Hematopoietic multipotent progenitor cell (in vitro differentiated cells): Measurements from ENCODE around the gene SHC3. TPM values are rescaled to one million over a fixed set of nuclear protein-coding genes. Genes with fewer than 3 reads are reported as not detected.

ENCODE experiments used
- DNase-seq, 3 donors: peaks; one replicate each; pipeline ENCODE4 v3.0.0-alpha.2; 2011 to 2015; ENCODE audit warnings: low read depth in 2 of 3, low spot score in 2 of 3
- total RNA-seq: library from RNA; depleted of rRNA; stranded (reverse); fragments of >200 nt; gene quantifications from one replicate; pipeline ENCODE4 v1.2.3, GENCODE V29; 2012

SHC3 gene
- total RNA-seq, 1 donor, result 0.27 TPM

DNA sequence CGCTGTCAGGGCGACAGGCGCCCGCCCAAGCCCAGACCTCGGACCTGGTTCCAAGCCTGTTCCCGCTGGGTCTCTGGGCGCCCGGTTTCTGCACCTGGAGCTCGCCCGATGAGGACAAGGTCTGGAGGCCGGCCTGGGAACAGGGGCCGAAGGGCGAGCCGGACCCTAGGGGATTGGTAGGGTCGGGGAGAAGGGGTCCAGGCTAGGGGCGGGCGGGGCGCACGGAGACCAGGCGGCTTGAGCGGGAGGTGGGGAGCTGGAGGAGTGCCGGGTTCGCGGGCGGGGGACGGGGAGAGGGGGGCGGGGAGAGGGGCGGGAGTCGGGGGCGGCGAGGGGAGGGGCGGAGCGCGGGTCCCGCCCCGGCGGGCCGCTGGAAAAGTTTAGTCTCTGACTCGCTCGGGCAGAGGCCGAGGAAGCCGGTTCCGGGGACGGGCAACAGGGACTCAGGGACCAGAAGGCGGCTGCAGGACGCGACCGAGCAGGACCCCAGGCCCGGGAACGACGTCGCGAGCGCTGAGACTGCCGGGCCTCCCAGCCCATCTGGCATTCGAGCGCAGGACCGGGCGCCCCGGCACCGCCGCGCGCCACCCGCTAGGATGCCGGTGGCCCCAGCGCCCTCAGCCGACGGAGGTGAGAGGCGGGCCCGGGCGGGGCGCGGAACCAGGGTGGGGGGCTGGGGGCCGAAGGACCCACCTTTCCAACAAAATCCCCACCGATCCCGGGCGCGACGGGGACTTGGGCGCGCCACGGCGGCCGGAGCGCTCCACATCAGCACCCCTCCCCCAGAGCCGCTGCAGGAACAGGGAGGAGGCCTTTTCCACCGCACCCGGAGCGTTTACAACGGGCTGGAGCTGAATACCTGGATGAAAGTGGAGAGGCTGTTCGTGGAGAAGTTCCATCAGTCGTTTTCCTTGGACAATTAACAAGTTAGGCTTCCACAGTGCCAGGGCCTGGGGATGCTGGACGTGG is 187.3 kb downstream of the SHC3 start, which contains the start of gene S1PR3:
Gene S1PR3 (plus strand): TSS at position 403 of the 969 bp plus-strand sequence. CDS start 9,733 bp downstream, outside the sequence.
- DNase-seq, result no peak

DNA sequence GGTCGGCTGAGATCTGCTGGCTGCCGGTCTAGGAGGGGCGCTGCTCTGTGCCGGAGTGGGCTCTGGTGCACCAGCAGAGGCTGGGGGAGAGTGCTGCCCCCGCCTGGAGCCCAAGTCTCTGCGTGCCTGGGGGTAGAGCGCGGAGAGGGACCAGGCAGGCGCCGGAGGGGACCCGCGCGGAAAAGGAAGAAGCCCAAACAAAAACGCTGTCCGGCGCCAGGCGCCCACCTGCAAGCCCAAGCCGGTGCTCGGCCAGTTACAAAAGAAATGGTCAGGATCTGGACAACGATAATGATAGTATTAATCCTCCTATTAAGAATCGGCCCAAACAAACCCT is 187.9 kb downstream of the SHC3 start:
- no peak for DNase-seq

- no peak for DNase-seq
These were observed 188.4 kb downstream of the SHC3 start for GRCh38 chr9:88990041-88990728.

GRCh38 chr9:88988796-88989641 is 189.6 kb downstream of the SHC3 start:
- peak in 2 of 3 donors; percentile 36 to 70 for DNase-seq

- DNase-seq, result no peak
These were observed 191.0 kb downstream of the SHC3 start for GRCh38 chr9:88987661-88988060.

DNA sequence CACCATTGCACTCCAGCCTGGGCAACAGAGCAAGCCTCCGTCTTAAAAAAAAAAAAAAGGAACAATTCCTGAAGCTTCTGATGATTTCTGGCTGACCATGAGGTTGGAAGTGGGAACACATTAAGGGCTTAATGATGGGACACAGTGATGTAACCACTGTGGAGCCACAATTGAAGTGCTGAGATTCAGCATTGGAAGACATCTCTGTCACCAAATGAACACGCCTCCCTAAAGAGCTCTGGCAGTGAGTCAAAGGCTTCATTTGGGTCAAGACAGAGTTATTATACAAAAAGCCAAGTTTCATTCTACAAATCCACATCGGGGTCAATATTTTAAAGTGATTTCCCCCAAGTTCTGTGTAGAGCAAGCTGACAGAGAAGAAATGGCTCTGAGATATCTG is 191.8 kb downstream of the SHC3 start:
- no peak for DNase-seq

DNA sequence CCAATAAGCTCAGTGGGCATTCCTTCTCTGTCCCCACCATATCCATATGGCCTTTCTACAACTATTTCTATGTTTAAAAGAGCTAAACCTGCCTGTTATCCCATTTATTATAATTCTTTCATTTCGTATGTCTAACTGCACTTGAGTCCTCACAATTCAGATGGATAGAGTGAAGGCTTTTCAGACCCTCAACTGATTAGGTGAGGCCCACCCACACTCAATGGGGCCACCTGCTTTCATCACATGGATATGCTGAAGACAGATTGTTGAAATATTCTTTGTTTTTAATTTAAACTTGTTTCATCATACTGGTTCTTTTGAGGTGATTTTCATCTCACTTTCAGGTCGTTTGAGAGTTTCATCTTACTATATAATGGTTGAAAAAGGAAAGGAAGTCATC is 193.0 kb downstream of the SHC3 start:
- no peak for DNase-seq

GRCh38 chr9:88984543-88984883 is 194.1 kb downstream of the SHC3 start:
- DNase-seq, result no peak

- no peak for DNase-seq
These were observed 194.6 kb downstream of the SHC3 start for GRCh38 chr9:88983865-88984542.

DNA sequence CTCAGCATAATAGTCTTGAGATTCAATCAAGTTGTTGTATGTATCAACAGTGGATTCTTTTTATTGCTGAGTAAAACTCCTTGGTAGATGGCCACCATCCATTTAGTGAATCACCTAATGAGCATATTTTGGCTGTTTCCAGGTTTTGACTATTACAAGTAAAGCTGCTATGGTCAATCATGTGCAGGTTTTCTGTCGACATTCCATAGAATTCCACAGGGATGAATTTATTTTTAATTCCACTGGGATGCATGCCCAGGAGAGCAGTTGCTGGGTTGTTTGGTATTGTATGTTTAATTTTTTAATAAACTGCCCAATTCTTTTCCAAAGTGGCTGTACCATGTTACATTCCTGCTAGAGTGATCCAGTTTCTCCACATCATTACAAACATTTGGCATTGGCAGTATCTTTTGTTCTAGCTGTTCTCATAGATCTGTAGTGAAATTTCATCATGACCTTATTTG is 197.8 kb downstream of the SHC3 start:
- no peak for DNase-seq

GRCh38 chr9:88979791-88980190 is 198.8 kb downstream of the SHC3 start:
- DNase-seq, result no peak

DNA sequence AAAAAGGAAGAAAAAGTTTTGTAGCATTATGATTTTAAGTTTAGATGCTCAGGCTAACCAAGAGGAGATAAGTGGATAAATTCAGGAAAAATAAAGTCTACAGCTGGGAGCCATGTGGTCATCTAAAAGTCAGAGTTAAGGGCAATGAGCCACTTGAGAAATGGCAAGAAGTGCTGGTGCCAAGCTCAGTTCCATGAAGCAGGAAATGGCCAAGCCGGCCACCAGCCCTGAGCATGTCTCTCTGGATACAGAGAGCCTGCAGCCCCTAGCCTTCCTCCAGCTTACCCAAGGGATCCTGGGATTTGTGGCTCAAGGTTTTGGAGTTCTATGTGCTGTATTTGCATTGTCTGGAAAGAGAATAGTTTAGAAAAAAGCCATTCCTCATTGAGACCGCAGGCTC is 199.6 kb downstream of the SHC3 start:
- DNase-seq, result no peak

GRCh38 chr9:88978034-88978433 is 200.6 kb downstream of the SHC3 start:
- DNase-seq, result no peak

GRCh38 chr9:88976890-88977257 is 201.7 kb downstream of the SHC3 start:
- DNase-seq, result no peak

GRCh38 chr9:88975966-88976889 is 202.4 kb downstream of the SHC3 start:
- no peak for DNase-seq

DNA sequence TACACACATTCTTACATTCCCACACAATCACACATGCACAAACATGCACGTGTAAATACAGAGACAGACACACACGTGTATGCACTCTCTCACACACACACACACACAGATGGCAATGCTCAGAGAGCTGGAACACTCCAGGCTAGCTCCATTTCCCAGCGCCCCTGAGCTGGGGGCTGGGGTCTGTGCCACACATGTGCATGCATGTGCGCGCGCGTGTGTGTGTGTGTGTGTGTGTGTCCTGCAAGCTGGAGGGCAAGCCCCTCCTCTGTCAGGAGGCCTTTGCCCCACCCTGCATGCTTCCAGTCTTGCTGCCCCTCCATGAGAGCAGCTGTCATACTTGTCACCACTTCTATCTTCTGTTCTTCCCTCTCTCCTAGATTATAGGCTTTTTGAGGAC is 204.0 kb downstream of the SHC3 start:
- DNase-seq, result no peak

GRCh38 chr9:88973281-88974045 is 205.2 kb downstream of the SHC3 start:
- no peak for DNase-seq

DNA sequence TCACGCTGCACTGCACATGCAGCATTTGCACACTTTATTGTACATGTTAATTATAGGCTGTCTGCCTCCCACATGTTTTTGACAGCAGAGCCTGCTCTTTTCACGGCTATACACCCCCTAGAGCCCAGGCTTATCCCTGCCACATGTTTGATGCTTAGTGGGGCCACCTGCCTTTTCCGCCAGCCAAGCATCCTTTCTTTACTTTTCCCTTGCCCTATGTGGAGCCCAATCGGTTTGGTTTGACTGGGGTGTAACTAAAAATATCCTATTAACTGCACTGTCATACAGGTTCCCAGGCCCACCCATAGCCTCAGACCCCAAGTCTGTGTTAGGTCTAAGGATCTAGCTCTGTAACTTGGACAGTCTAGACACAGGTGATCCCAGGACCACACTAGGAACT is 206.2 kb downstream of the SHC3 start:
- DNase-seq, result no peak
